HepG2 (cell line): Measurements from ENCODE around the gene RNPEPL1.

ENCODE experiments used
- CHD2 ChIP-seq: IDR thresholded peaks from 2 replicates; pipeline ENCODE4 v1.6.1; 2011; ENCODE audit warnings: low read depth, low read length, improper control_type of control experiment
- NFYB ChIP-seq: sonication (generic); formaldehyde crosslinking; IDR thresholded peaks from 2 replicates; pipeline ENCODE4 v1.4.0; 2020; ENCODE audit warnings: missing genetic modification reagents
- POLR2A ChIP-seq, 2 experiments: IDR thresholded peaks; 2 replicates each; pipeline ENCODE4 v1.6.1; 2011; ENCODE audit warnings: low read depth in 2 of 2, low read length in 2 of 2, mild to moderate bottlenecking in 1 of 2, moderate library complexity in 1 of 2; ENCODE audit not compliant: insufficient read depth in 1 of 2
- ZNF773 ChIP-seq: sonication (generic); formaldehyde crosslinking; IDR thresholded peaks from 2 replicates; pipeline ENCODE4 v1.4.0; 2020; ENCODE audit warnings: missing genetic modification reagents, borderline replicate concordance

- TF ChIP-seq POLR2A (IDR thresholded peaks at IDR 0.05; ENCODE audit: insufficient read depth in 1 of 2, low read depth in 2 of 2, low read length in 2 of 2) (0 out of 4 replicates have a peak, but pooled peaks of 1 of the 2 experiments have one; percentile 2), ZNF773 (CRISPR knock-in tag) (no peak), NFYB (no peak), CHD2 (no peak)
Measured at GRCh38 chr2:240573516-240574385, 5.5 kb downstream of the RNPEPL1 start.
